GM13976 (cell line): ENCODE measurements around the gene APBA2.
"Not testable (repeated sequence)": the region's sequence is repeated elsewhere in the genome, so short reads cannot be mapped to it uniquely, and the experiment has no call there.

ENCODE experiments used
- DNase-seq: peaks from one replicate; pipeline ENCODE4 v3.0.0; 2012; ENCODE audit warnings: low spot score
- in situ Hi-C: fragments of 300-500 bp; cut with MboI; formaldehyde crosslinking; loops from one replicate; pipeline ENCODE4 v1.12.0; 2022; ENCODE audit warnings: low sequenced_read_pairs, mixed read lengths, inconsistent platforms; ENCODE audit not compliant: unreplicated experiment
- TF ChIP-seq, protein P1 (sequence below): IDR thresholded peaks from 2 replicates; pipeline ENCODE4 v1.5.1; 2012; ENCODE audit warnings: borderline replicate concordance, mild to moderate bottlenecking; ENCODE audit not compliant: insufficient read depth; ENCODE audit errors: extremely low read depth, missing control alignments, control extremely low read depth

The APBA2 gene

DNA sequence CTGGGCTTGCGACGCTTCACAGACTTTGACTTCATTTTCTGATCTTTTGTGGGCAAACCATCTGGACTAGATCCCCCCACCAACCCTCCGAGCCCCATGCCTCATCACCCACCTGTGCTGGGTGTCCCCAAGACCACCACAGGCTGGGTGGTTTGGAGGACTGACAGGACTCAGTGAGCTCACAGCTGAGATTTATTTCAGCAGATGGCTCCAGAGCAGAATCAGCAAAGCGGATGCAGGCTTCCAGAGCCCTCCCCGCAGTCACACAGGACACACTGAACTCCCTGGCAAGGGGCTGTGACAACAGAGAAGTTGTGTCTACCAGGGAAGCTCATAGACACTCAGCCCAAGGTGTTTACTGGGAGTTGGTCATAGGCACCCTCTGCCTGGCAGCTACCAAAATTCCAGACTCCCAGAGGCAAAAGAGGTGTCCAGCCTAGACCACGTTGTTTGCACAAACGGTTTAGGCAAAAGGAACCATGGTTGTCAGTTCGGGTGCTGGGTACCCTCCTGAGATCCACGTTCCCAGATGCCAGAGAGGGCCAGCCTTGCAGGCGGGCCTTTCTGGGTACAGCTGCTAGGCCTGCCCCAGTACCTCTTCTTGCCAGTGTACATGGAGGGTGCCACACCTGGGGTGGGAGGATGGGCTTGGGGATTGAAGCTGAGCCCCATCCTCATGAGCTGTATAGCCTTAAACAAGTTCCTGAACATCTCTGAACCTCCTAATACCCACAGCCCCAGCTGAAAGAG is 213.5 kb downstream of the APBA2 start:
- TF ChIP-seq, protein P1, sequence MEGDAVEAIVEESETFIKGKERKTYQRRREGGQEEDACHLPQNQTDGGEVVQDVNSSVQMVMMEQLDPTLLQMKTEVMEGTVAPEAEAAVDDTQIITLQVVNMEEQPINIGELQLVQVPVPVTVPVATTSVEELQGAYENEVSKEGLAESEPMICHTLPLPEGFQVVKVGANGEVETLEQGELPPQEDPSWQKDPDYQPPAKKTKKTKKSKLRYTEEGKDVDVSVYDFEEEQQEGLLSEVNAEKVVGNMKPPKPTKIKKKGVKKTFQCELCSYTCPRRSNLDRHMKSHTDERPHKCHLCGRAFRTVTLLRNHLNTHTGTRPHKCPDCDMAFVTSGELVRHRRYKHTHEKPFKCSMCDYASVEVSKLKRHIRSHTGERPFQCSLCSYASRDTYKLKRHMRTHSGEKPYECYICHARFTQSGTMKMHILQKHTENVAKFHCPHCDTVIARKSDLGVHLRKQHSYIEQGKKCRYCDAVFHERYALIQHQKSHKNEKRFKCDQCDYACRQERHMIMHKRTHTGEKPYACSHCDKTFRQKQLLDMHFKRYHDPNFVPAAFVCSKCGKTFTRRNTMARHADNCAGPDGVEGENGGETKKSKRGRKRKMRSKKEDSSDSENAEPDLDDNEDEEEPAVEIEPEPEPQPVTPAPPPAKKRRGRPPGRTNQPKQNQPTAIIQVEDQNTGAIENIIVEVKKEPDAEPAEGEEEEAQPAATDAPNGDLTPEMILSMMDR = no peak
- in situ Hi-C loops = no loop called here

DNA sequence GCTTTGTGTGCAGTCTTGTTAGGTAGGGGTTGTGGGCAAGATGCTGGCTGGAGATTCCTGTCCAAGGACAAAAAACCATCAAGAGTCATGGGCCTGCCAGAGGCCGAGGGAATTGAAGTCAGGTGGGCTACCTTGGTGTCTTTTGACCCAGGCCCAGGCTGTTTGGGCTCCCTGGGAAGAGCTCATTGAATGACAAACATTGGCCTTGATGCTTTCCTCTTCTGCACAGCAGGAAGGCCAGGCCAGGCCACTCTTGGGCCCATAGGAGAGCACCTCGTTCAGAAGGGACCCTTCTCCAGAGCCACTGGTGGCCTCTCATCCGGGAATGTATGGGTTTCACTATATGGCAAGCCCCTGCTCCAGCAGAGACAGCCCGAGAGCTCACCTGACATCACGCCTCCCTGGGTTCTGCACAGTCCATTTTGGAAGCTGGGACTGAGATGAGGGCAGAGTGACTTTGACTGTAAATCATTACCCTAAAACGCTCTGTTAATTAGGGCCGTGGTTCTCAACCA is 214.8 kb downstream of the APBA2 start:
- in situ Hi-C loops = no loop called here
- no peak for DNase-seq
- TF ChIP-seq, protein P1 = no peak

More for the DNA sequence above, 213.5 kb downstream of the APBA2 start:
- no peak for DNase-seq

DNA sequence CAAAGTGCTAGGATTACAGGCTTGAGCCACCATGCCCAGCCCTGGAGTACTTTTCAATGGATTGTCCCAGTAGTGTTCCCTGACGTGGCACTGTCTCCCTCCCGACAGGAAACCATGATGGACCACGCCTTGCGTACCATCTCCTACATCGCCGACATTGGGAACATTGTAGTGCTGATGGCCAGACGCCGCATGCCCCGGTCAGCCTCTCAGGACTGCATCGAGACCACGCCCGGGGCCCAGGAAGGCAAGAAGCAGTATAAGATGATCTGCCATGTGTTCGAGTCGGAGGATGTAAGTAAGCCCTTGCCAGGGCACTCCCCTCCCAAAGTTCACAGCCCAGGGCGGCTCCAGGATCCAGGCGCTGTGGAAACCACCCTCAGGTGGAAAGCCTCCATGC is 215.7 kb downstream of the APBA2 start:
- DNase-seq = no peak
- in situ Hi-C loops = no loop called here
- TF ChIP-seq, protein P1 = no peak

DNA sequence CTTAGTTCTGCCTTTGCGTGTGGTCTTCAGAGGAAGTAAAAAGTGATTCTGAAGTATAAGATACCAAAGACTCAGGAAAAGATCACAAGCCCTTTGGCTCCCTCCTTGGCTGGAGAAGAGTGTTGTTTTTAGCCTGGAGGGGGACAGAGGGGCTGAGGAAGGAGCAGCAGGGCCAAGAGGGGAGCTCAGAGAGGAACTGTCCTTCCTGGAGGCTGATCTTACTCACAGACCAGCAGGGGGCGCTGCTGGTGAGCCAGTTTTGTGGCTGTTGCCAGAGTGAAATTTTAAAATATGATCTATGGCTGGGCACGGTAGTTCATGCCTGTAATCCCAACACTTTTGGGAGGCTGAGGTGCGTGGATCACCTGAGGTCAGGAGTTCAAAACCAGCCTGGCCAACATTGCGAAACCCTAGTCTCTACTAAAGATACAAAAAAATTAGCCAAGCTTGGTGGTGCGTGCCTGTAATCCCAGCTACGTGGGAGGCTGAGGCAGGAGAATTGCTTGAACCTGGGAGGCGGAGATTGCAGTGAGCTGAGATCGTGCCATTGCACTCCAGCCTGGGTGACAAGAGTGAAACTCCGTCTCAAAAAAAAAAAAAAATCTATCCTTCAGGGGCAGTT is 216.5 kb downstream of the APBA2 start:
- TF ChIP-seq, protein P1 = peak; percentile 85
- peak; percentile 80 for DNase-seq
- in situ Hi-C loops = not testable (repeated sequence)

DNA sequence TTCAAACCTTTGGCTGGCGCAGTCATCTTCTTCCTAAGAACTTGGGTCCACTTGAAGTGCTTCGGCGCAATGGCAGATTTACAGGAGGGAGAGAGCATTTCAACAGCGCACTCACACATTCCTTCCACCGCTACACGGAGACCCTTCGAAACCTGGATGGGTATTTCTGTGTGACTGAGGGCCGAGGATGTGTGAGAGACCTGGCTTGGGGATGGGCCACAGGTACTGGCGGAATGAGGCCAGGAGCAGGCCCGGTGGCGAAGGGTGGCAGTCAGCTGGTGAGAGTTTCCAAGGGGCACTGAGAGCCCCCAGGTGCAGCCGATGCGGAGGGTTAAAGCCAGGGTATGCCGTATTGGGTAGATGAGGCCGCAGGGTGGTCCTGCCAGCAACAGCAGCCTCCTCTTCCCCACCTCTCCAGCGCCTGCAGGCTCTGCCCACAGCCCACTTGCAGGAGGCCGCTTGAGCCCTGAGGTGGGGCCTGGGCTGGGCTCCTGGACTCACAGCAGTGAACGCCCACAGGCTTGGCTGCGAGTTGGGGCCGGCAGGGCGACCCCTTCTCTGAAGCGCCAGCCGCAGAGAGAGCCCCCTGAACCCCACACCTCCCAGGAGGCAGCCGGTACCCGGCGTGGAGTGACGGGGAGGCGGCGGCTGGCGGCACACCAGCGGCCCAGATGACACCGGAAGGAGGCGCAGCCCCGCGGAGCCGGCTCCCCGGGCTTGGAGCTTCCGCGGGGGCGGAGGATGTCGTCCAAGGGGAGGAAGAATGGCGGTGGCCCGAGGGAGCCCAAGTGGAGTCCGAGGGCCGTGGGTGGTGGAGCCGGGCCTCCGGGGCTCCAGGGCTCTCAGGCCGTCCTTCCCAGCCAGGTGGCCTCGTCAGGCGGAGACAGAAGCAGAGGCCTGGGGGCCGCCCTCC is 217.4 kb downstream of the APBA2 start:
- TF ChIP-seq, protein P1 = no peak
- DNase-seq = no peak
- in situ Hi-C loops = no loop called here
